GM21423 (cell line): ENCODE measurements around the gene SLC29A2.

Experiments
- ATAC-seq: cut with Tn5 transposase; IDR thresholded peaks from one replicate; pipeline ENCODE4 v1.9.1; 2021; ENCODE audit warnings: mild to moderate bottlenecking, moderate library complexity; ENCODE audit not compliant: unreplicated experiment

SLC29A2 gene

GRCh38 chr11:66335531-66336233, 35.9 kb downstream of the SLC29A2 start:
- no peak for ATAC-seq

GRCh38 chr11:66334605-66335442, 36.7 kb downstream of the SLC29A2 start:
- ATAC-seq = no peak

- no peak for ATAC-seq
Observed at GRCh38 chr11:66333896-66334604, 37.5 kb downstream of the SLC29A2 start.

- no peak for ATAC-seq
Observed at GRCh38 chr11:66333220-66333877, 38.2 kb downstream of the SLC29A2 start.

- ATAC-seq = no peak
Observed at GRCh38 chr11:66332371-66333219, 39.0 kb downstream of the SLC29A2 start.

- ATAC-seq = no peak
Observed at GRCh38 chr11:66331542-66332370, 39.8 kb downstream of the SLC29A2 start.

GRCh38 chr11:66330931-66331330, 40.6 kb downstream of the SLC29A2 start:
- no peak for ATAC-seq

GRCh38 chr11:66329165-66329673, 42.3 kb downstream of the SLC29A2 start:
- no peak for ATAC-seq

GRCh38 chr11:66328302-66329144, 43.0 kb downstream of the SLC29A2 start:
- ATAC-seq = peak; percentile 44

GRCh38 chr11:66328031-66328301, 43.6 kb downstream of the SLC29A2 start:
- no peak for ATAC-seq

- no peak for ATAC-seq
Observed at GRCh38 chr11:66327171-66328030, 44.2 kb downstream of the SLC29A2 start.

GRCh38 chr11:66326261-66327111, 45.1 kb downstream of the SLC29A2 start:
- no peak for ATAC-seq

- ATAC-seq = no peak
Observed at GRCh38 chr11:66325263-66325671, 46.3 kb downstream of the SLC29A2 start.

- no peak for ATAC-seq
Observed at GRCh38 chr11:66324664-66325063, 46.9 kb downstream of the SLC29A2 start.

- ATAC-seq = no peak
Observed at GRCh38 chr11:66323684-66324083, 47.9 kb downstream of the SLC29A2 start.

- ATAC-seq = no peak
Observed at GRCh38 chr11:66322732-66323427, 48.7 kb downstream of the SLC29A2 start.
